ENCODE measurements around the gene URI1.

URI1 gene

DNA sequence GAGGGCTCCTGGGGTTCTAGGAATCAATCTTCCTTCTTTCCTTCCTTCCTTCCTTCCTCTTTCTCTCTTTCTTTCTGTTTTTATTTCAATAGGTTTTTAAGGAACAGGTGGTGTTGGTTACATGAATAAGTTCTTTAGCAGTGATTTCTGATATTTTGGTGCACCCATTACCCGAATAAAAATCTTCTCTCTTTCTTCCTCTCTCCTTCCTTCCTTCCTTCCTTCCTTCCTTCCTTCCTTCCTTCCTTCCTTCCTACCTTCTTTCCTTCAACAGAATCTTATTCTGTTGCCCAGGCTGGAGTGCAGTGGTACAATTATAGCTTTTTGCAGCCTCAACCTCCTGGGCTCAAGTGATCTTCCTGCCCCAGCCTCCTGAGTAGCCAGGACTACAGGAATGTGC lies 16.0 kb upstream of the URI1 start:
- H3K4me1 Mint-ChIP-seq, result no peaks in the 10 kb centered on the region
- no peak overlapping the region for H3K4me3 Mint-ChIP-seq
- no peak for DNase-seq (ENCODE audit: low spot score in 2 of 2)
- ATAC-seq (replicated peaks; ENCODE audit: extremely low read depth, poor library complexity, severe bottlenecking), result no peak
- H3K9me3 Mint-ChIP-seq, result no peaks in the 10 kb centered on the region
- no peaks in the 10 kb centered on the region for H3K27me3 Mint-ChIP-seq
- no peak overlapping the region for H3K27ac Mint-ChIP-seq (ENCODE audit: low read depth)
- H3K36me3 Mint-ChIP-seq (ENCODE audit: insufficient read depth), result no peaks in the 10 kb centered on the region

DNA sequence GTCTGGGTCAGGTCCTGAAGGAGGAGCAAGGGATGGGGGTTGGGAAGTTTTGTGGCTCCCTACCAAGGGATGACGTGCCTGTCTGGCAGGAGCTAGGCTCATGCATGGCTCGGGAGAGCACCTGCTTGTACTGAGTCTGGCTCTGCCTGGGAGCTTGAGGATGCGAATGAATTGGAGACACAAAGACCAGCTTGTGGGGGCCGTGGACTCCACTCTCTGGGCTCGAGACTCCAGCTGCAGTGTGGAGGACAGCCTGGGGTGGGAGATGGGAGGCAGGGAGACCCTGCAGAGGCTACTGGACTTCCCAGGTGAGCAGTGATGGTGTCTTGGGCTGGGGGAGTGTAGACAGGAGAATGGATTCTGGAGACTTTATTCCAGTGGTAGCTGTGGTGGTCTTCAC lies 15.2 kb upstream of the URI1 start:
- no peaks in the 10 kb centered on the region for H3K36me3 Mint-ChIP-seq (ENCODE audit: insufficient read depth)
- H3K4me3 Mint-ChIP-seq, result no peak overlapping the region
- no peaks in the 10 kb centered on the region for H3K9me3 Mint-ChIP-seq
- ATAC-seq (replicated peaks; ENCODE audit: extremely low read depth, poor library complexity, severe bottlenecking) (no peak), DNase-seq (ENCODE audit: low spot score in 2 of 2) (no peak)
- no peaks in the 10 kb centered on the region for H3K27me3 Mint-ChIP-seq
- no peaks in the 10 kb centered on the region for H3K4me1 Mint-ChIP-seq
- no peak overlapping the region for H3K27ac Mint-ChIP-seq (ENCODE audit: low read depth)

- no peak for ATAC-seq (replicated peaks; ENCODE audit: extremely low read depth, poor library complexity, severe bottlenecking)
- H3K27me3 Mint-ChIP-seq, result no peaks in the 10 kb centered on the region
- no peak overlapping the region for H3K27ac Mint-ChIP-seq (ENCODE audit: low read depth)
- no peaks in the 10 kb centered on the region for H3K4me1 Mint-ChIP-seq
- no peaks in the 10 kb centered on the region for H3K36me3 Mint-ChIP-seq (ENCODE audit: insufficient read depth)
- no peak for DNase-seq (ENCODE audit: low spot score in 2 of 2)
- H3K9me3 Mint-ChIP-seq, result no peaks in the 10 kb centered on the region
- no peak overlapping the region for H3K4me3 Mint-ChIP-seq
Measured at GRCh38 chr19:29927944-29928625, 14.0 kb upstream of the URI1 start.

GRCh38 chr19:29928831-29929230 lies 13.2 kb upstream of the URI1 start:
- Mint-ChIP-seq H3K27me3 (no peaks in the 10 kb centered on the region), H3K27ac (ENCODE audit: low read depth) (no peak overlapping the region), H3K4me3 (no peak overlapping the region), H3K9me3 (no peaks in the 10 kb centered on the region), H3K36me3 (ENCODE audit: insufficient read depth) (no peaks in the 10 kb centered on the region), H3K4me1 (no peaks in the 10 kb centered on the region)
- no peak for DNase-seq (ENCODE audit: low spot score in 2 of 2)
- no peak for ATAC-seq (replicated peaks; ENCODE audit: extremely low read depth, poor library complexity, severe bottlenecking)

DNA sequence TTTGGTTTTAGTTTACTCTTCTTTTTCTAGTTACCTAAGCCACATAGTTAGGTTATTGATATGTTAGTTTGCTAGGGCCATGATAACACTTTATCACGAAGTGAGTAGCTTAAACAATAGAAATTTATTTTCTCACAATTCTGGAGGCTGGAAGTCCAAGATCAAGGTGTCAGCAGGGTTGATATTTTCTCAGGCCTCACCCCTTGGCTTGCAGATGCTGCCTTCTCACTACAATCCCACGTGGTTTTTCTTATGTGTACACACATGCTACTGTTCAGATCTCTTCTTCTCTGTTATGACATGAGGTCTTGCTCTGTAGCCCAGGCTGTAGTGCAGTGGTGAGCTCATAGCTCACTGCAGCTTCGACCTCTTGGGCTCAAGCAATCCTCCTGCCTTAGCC lies 7.8 kb upstream of the URI1 start:
- ATAC-seq (replicated peaks; ENCODE audit: extremely low read depth, poor library complexity, severe bottlenecking), result no peak
- Mint-ChIP-seq H3K4me3 (no peak overlapping the region), H3K4me1 (no peaks in the 10 kb centered on the region), H3K27me3 (peaks cover 10% of the 10 kb centered on the region), H3K36me3 (ENCODE audit: insufficient read depth) (no peaks in the 10 kb centered on the region), H3K27ac (ENCODE audit: low read depth) (no peak overlapping the region), H3K9me3 (peaks cover 5% of the 10 kb centered on the region)
- no peak for DNase-seq (ENCODE audit: low spot score in 2 of 2)

DNA sequence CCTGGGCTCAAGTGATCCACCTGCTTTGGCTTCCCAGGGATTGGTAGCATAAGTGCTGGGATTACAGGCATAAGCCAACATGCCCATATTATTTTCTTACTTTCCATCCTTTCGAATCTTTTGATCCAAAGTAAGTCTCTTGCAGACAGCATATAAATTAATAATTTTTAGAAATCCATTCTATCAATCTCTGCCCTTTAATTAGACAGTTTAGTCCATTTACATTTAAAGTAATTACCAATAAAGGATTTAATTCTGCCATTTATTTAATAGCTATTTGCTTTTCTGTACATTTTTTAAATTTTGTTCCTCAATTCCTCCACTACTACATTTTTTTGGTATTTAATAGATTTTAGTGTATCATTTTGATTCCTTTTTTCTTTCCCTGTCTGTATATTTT lies 7.3 kb upstream of the URI1 start:
- no peaks in the 10 kb centered on the region for H3K4me1 Mint-ChIP-seq
- peaks cover 5% of the 10 kb centered on the region for H3K9me3 Mint-ChIP-seq
- H3K36me3 Mint-ChIP-seq (ENCODE audit: insufficient read depth), result no peaks in the 10 kb centered on the region
- H3K27ac Mint-ChIP-seq (ENCODE audit: low read depth), result no peak overlapping the region
- peaks cover 10% of the 10 kb centered on the region for H3K27me3 Mint-ChIP-seq
- ATAC-seq (replicated peaks; ENCODE audit: extremely low read depth, poor library complexity, severe bottlenecking) (no peak), DNase-seq (ENCODE audit: low spot score in 2 of 2) (no peak)
- H3K4me3 Mint-ChIP-seq, result no peak overlapping the region

DNA sequence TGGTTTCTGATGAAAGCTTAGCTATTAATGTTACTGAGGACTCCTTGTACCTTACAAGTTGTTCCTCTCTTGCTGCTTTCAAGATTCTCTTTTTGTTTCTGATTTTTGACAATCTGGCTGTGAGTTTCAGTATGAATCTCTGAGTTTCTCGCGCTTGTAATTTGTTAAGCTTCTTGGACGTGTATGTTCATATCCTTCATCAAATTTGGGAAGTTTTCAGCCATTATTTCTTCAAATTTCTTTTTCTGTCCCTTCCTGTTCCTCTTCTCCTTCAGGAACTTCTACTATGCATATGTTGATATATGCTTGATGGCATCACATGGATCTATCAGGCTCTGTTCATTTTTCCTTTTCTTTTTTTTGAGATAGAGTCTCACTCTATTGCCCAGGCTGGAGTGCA lies 5.6 kb upstream of the URI1 start:
- no peak for DNase-seq (ENCODE audit: low spot score in 2 of 2)
- Mint-ChIP-seq H3K4me3 (no peak overlapping the region), H3K9me3 (peaks cover 5% of the 10 kb centered on the region), H3K36me3 (ENCODE audit: insufficient read depth) (peaks cover 1% of the 10 kb centered on the region), H3K27ac (ENCODE audit: low read depth) (no peak overlapping the region), H3K27me3 (peaks cover 10% of the 10 kb centered on the region), H3K4me1 (peaks cover 8% of the 10 kb centered on the region)
- no peak for ATAC-seq (replicated peaks; ENCODE audit: extremely low read depth, poor library complexity, severe bottlenecking)

DNA sequence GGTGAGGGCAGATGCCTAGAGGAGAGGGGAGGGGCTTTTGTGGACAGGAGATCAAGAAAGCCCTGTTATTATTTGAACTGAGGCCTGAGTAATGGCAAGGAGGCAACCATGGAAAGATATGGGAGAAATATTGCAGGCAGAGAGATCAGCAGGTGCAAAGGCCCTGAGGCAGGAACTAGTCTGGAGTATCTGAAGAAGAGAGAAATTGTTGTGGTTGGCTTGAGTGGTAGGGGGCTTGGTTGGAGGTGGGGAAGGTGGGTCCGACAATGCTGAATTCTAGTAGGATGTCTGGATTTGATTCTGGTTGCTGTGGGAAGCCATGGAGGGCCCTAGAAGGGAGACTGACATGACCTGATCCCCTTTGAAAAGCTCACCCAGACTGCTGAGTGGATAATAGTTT lies 2.4 kb upstream of the URI1 start:
- H3K9me3 Mint-ChIP-seq, result peaks cover 5% of the 10 kb centered on the region
- H3K27me3 Mint-ChIP-seq, result peaks cover 10% of the 10 kb centered on the region
- peaks cover 34% of the 10 kb centered on the region for H3K4me1 Mint-ChIP-seq
- DNase-seq (ENCODE audit: low spot score in 2 of 2) (no peak), ATAC-seq (replicated peaks; ENCODE audit: extremely low read depth, poor library complexity, severe bottlenecking) (no peak)
- H3K27ac Mint-ChIP-seq (ENCODE audit: low read depth), result no peak overlapping the region
- peaks cover 1% of the 10 kb centered on the region for H3K36me3 Mint-ChIP-seq (ENCODE audit: insufficient read depth)
- no peak overlapping the region for H3K4me3 Mint-ChIP-seq

DNA sequence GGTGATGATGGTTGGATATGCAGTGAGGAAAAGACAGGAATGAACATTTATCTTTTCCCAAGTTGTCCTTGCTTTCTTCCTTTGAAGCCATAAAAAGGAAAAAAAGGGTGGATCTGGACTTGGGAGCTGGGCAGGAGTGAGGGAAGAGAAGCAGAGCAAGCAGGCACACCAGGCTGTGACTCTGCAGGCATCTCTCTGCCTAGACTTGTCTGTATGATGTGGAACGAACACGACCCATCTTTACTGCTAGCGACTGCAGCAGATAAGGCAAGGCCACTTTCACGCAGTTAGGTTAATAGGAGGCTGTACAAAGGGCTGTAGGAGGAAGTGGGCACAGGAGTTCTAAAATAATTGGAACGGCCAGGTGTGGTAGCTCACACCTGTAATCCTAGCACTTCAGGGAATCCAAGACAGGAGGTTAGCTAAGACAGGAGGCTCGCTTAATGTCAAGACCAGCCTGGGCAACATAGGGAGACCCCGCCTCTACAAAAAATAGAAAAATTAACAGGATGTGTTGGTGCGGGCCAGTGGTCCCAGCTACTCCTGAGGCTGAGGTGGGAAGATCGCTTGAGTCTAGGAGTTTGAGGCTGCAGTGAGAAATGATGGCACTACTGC lies 961 bp upstream of the URI1 start:
- ATAC-seq (replicated peaks; ENCODE audit: extremely low read depth, poor library complexity, severe bottlenecking), result no peak
- Mint-ChIP-seq H3K9me3 (no peaks in the 10 kb centered on the region), H3K27me3 (no peaks in the 10 kb centered on the region), H3K4me1 (peaks cover 42% of the 10 kb centered on the region), H3K27ac (ENCODE audit: low read depth) (peak overlapping the region; percentile 87), H3K36me3 (ENCODE audit: insufficient read depth) (peaks cover 1% of the 10 kb centered on the region), H3K4me3 (peak overlapping the region; percentile 92)
- no peak for DNase-seq (ENCODE audit: low spot score in 2 of 2)

DNA sequence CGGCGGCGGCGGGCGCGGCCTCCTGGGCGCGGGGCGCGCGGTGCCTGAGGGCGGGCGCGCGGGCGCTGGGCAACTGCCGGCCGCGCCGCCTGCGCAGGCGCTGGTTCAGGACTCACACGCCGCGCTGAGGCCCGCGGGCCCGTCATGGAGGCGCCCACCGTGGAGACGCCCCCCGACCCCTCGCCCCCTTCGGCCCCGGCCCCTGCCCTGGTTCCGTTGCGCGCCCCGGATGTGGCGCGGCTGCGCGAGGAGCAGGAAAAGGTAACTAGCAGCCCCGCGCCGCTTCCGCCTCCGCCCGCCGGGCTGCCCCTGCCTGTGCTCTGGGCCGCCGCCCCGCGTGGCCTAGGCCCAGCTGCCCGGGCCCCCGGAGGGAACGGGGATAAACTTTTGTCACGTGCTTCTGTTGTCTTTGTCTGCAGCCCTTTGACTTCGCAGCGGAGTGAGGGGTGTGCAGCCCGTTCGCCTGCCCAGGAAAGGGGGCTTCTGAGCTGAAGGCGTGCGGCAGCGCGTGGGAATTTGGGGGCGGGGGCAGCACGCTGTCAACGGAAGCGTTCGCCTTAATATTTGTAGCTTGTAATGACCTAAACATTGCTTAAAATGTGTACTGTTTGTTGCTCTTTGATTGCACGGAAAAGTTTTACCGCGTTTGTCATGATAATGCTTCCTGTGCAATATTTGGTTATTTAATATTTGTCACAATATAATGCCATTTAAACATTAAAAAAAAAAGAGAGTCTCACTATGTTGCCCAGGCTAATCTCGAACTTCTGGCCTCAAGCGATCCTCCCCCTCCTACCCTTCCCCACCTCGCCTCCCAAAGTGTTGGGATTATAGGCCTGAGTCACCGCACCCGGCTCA lies 594 bp downstream of the URI1 start:
- Mint-ChIP-seq H3K4me1 (peaks cover 54% of the 10 kb centered on the region), H3K9me3 (no peaks in the 10 kb centered on the region), H3K27me3 (no peaks in the 10 kb centered on the region)

GRCh38 chr19:29943615-29944014 lies 1.6 kb downstream of the URI1 start:
- no peak for ATAC-seq (replicated peaks; ENCODE audit: extremely low read depth, poor library complexity, severe bottlenecking)
- peaks cover 62% of the 10 kb centered on the region for H3K4me1 Mint-ChIP-seq
- H3K27ac Mint-ChIP-seq (ENCODE audit: low read depth), result peak overlapping the region; percentile 88
- H3K36me3 Mint-ChIP-seq (ENCODE audit: insufficient read depth), result peaks cover 3% of the 10 kb centered on the region
- no peaks in the 10 kb centered on the region for H3K9me3 Mint-ChIP-seq
- H3K4me3 Mint-ChIP-seq, result peak overlapping the region; percentile 92
- no peaks in the 10 kb centered on the region for H3K27me3 Mint-ChIP-seq
- no peak for DNase-seq (ENCODE audit: low spot score in 2 of 2)

More for the DNA sequence above, 594 bp downstream of the URI1 start:
- peak overlapping the region; percentile 92 for H3K4me3 Mint-ChIP-seq
- ATAC-seq (replicated peaks; ENCODE audit: extremely low read depth, poor library complexity, severe bottlenecking), result peak; percentile 84
- DNase-seq (ENCODE audit: low spot score in 2 of 2), result peak; percentile 54 to 56
- H3K27ac Mint-ChIP-seq (ENCODE audit: low read depth), result peak overlapping the region; percentile 88
- H3K36me3 Mint-ChIP-seq (ENCODE audit: insufficient read depth), result peaks cover 1% of the 10 kb centered on the region

- H3K4me3 Mint-ChIP-seq, result peak overlapping the region; percentile 92
- H3K9me3 Mint-ChIP-seq, result no peaks in the 10 kb centered on the region
- ATAC-seq (replicated peaks; ENCODE audit: extremely low read depth, poor library complexity, severe bottlenecking), result no peak
- H3K36me3 Mint-ChIP-seq (ENCODE audit: insufficient read depth), result peaks cover 3% of the 10 kb centered on the region
- H3K27ac Mint-ChIP-seq (ENCODE audit: low read depth), result peak overlapping the region; percentile 88
- peaks cover 62% of the 10 kb centered on the region for H3K4me1 Mint-ChIP-seq
- H3K27me3 Mint-ChIP-seq, result no peaks in the 10 kb centered on the region
- DNase-seq (ENCODE audit: low spot score in 2 of 2), result no peak
Measured at GRCh38 chr19:29944390-29945012, 2.5 kb downstream of the URI1 start.
